Colonic mucosa (tissue), 4 donors: Measurements from ENCODE around the gene SCAMP1. TPM values are rescaled to one million over a fixed set of nuclear protein-coding genes. Genes with fewer than 3 reads are reported as not detected.
"Not testable (repeated sequence)": the region's sequence is repeated elsewhere in the genome, so short reads cannot be mapped to it uniquely, and the experiment has no call there.

Experiments used
- DNase-seq: peaks from one replicate; pipeline ENCODE4 v3.0.0-alpha.2; 2020
- H3K27ac ChIP-seq: fragments of 200-600 bp; one replicate; pipeline ENCODE4 v1.8.0; 2021
- H3K27me3 ChIP-seq: fragments of 200-600 bp; one replicate; pipeline ENCODE4 v1.8.0; 2021
- H3K36me3 ChIP-seq: fragments of 200-600 bp; one replicate; pipeline ENCODE4 v1.8.0; 2021
- H3K4me1 ChIP-seq: fragments of 200-600 bp; one replicate; pipeline ENCODE4 v1.8.0; 2021; ENCODE audit warnings: mild to moderate bottlenecking
- H3K4me3 ChIP-seq: fragments of 200-600 bp; one replicate; pipeline ENCODE4 v1.8.0; 2021
- H3K9ac ChIP-seq, 2 donors: one replicate each; pipeline ENCODE4 v1.7.0; 2013; ENCODE audit warnings: control low read depth in 2 of 2, low read depth in 2 of 2, low read length in 2 of 2
- H3K9me3 ChIP-seq: fragments of 200-600 bp; one replicate; pipeline ENCODE4 v1.8.0; 2021
- CTCF ChIP-seq: fragments of 200-600 bp; IDR thresholded peaks from one replicate; pipeline ENCODE4 v1.8.0; 2022; ENCODE audit warnings: antibody characterized with exemption, mild to moderate bottlenecking
- intact Hi-C: fragments of 100-400 bp; cut with DNase I; formaldehyde crosslinking; loops from one replicate; pipeline ENCODE4 v1.14.1; 2022
- total RNA-seq, 2 donors: library from RNA; stranded (reverse); fragmentation: NEBNext Ultra II Directional in 1 of 2; extraction: Animal tissue kit (Norgen Biotek cat#: 25700) in 1 of 2; gene quantifications; one replicate each; pipeline ENCODE4 v1.2.1, GENCODE V29; 2021
- donor health status: healthy.
- donor health status: DM: no; HTN: no; CAD: no.
- donor health status: DM: no; HTN: no; CAD: no.

SCAMP1 gene
- total RNA-seq, 2 donors from 2014 or later, result 26.4 to 53.5 TPM

- Histone ChIP-seq H3K4me3 (no peak overlapping the region), H3K4me1 (no peaks in the 10 kb centered on the region), H3K27ac (no peak overlapping the region), H3K36me3 (no peaks in the 10 kb centered on the region), H3K9ac (no peak overlapping the region), H3K9me3 (no peaks in the 10 kb centered on the region), H3K27me3 (no peaks in the 10 kb centered on the region)
- TF ChIP-seq CTCF, result no peak
- intact Hi-C loops, result no loop called here
- DNase-seq, result no peak
These were observed 6.9 kb upstream of the SCAMP1 start for GRCh38 chr5:78353520-78353919.

- intact Hi-C loops, result no loop called here
- H3K27ac ChIP-seq, result no peak overlapping the region
- TF ChIP-seq CTCF, result no peak
- no peak overlapping the region for H3K4me3 ChIP-seq
- H3K36me3 ChIP-seq, result no peaks in the 10 kb centered on the region
- H3K27me3 ChIP-seq, result no peaks in the 10 kb centered on the region
- H3K4me1 ChIP-seq, result no peaks in the 10 kb centered on the region
- no peak overlapping the region for H3K9ac ChIP-seq
- DNase-seq, result no peak
- H3K9me3 ChIP-seq, result no peaks in the 10 kb centered on the region
These were observed 6.2 kb upstream of the SCAMP1 start for GRCh38 chr5:78354066-78354670.

- DNase-seq, result no peak
- Histone ChIP-seq H3K27me3 (no peaks in the 10 kb centered on the region), H3K4me3 (no peak overlapping the region), H3K36me3 (no peaks in the 10 kb centered on the region), H3K27ac (no peak overlapping the region), H3K9me3 (no peaks in the 10 kb centered on the region), H3K9ac (no peak overlapping the region), H3K4me1 (no peaks in the 10 kb centered on the region)
- intact Hi-C loops, result no loop called here
- no peak for TF ChIP-seq CTCF
These were observed 4.9 kb upstream of the SCAMP1 start for GRCh38 chr5:78355561-78355960.

- H3K36me3 ChIP-seq, H3K27me3 ChIP-seq, intact Hi-C loops, H3K9me3 ChIP-seq, DNase-seq, H3K4me1 ChIP-seq: not testable (repeated sequence)
- peak overlapping the region; percentile 96 to 98 for H3K9ac ChIP-seq
- peak overlapping the region; percentile 72 for H3K4me3 ChIP-seq
- peak overlapping the region; percentile 88 for H3K27ac ChIP-seq
These were observed 974 bp upstream of the SCAMP1 start for GRCh38 chr5:78359455-78359830.

GRCh38 chr5:78360674-78360923, 182 bp downstream of the SCAMP1 start:
- no peak for DNase-seq
- Histone ChIP-seq H3K27me3 (no peaks in the 10 kb centered on the region), H3K27ac (peak overlapping the region; percentile 88), H3K9ac (peak overlapping the region; percentile 96 to 98), H3K36me3 (no peaks in the 10 kb centered on the region), H3K4me1 (peaks cover 6% of the 10 kb centered on the region), H3K9me3 (no peaks in the 10 kb centered on the region), H3K4me3 (peak overlapping the region; percentile 72)
- no peak for TF ChIP-seq CTCF
- intact Hi-C loops, result loop anchor here (2.0 kb wide), 1 partner anchor 66 kb away; the partner anchor contains the start of gene AP3B1

GRCh38 chr5:78360924-78361630, 660 bp downstream of the SCAMP1 start:
- peak; percentile 74 for DNase-seq
- Histone ChIP-seq H3K4me1 (peaks cover 6% of the 10 kb centered on the region), H3K9me3 (no peaks in the 10 kb centered on the region), H3K4me3 (peak overlapping the region; percentile 72), H3K27ac (peak overlapping the region; percentile 88), H3K27me3 (no peaks in the 10 kb centered on the region), H3K9ac (peak overlapping the region; percentile 96 to 98), H3K36me3 (no peaks in the 10 kb centered on the region)
- intact Hi-C loops, result loop anchor here (2.0 kb wide), 1 partner anchor 66 kb away; the partner anchor contains the start of gene AP3B1
- peak; percentile 18 for TF ChIP-seq CTCF
